ENCODE results near the gene GEMIN7. TPM values are rescaled to one million over a fixed set of nuclear protein-coding genes. Genes with fewer than 3 reads are reported as not detected.

GEMIN7 gene
- total RNA-seq, result 29.8 and 39.4 TPM in 2 replicates
- long read RNA-seq, transcript GEMIN7-201 (3 exons, 1,657 nt), result major isoform, 10 of 17 reads
- long read RNA-seq, partial matches to known transcripts, result 1 of 17 reads
- long read RNA-seq, other reads (novel, unspliced or antisense), result 0 of 17 reads

DNA sequence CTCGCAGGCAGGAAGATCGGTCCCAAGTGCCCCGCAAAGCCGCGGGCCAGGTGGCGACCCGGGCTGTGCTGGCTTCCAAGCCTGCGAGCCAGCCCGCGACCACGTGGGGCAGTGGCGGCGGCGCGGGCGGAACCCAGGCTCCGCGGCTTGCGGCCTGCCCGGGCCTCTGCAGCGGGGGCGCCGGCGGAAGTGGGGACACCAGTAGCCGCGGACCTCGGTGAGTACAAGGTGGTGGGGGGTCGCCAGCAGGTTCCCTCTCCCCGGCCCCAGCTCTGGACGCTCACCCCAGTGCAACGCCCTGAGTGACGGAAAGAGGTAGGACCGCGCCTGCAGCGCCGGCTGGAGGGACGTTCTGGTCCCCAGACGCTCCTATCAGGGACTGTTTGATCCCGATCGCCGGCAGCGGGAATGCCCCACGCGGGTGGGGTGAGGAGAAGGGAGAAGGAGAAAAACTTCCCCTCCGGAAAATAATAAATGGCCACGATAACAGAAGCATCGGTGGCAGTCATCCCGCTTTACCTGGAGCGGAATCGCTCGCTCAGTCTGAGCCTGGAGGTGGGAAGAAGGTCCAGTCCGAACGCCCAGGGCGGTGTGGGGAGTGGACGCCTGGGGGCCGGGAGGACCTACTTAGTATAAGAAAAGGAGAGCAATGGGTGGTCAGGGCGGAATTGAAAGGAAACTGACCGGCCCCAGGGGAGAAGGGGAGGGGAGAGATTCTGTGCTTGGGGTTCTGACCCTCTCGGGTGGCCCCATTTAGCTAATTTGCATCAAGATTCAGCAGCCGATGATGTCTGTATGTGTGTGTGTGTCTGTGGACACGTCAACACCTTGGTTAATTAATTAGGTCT is at the start of gene GEMIN7:
Gene GEMIN7, plus strand, starts transcription at position 198 of the 848 bp plus-strand sequence. CDS start 10,855 bp downstream, outside the sequence.
- TF ChIP-seq CTCF (IDR thresholded peaks at IDR 0.05; ENCODE audit: unreplicated experiment), result peak; percentile 42
- H3K27ac Mint-ChIP-seq, result peak within 1 kb of the TSS; percentile 95
- peaks cover 22% of the 10 kb centered on the region for H3K27me3 Mint-ChIP-seq
- H3K9me3 Mint-ChIP-seq (ENCODE audit: low read depth), result no peaks in the 10 kb centered on the region
- H3K4me3 Mint-ChIP-seq (ENCODE audit: low read depth), result peak within 1 kb of the TSS; percentile 93
- H3K36me3 Mint-ChIP-seq (ENCODE audit: insufficient read depth), result peaks cover 2% of the 10 kb centered on the region
- peak; percentile 79 for DNase-seq (ENCODE audit: low spot score, unreplicated experiment)
- peaks cover 22% of the 10 kb centered on the region for H3K4me1 Mint-ChIP-seq (ENCODE audit: low read depth)

- no peaks in the 10 kb centered on the region for H3K4me1 Mint-ChIP-seq (ENCODE audit: low read depth)
- H3K36me3 Mint-ChIP-seq (ENCODE audit: insufficient read depth), result peaks cover 8% of the 10 kb centered on the region
- no peak for TF ChIP-seq CTCF (IDR thresholded peaks at IDR 0.05; ENCODE audit: unreplicated experiment)
- no peaks in the 10 kb centered on the region for H3K9me3 Mint-ChIP-seq (ENCODE audit: low read depth)
- no peaks in the 10 kb centered on the region for H3K27me3 Mint-ChIP-seq
- H3K27ac Mint-ChIP-seq, result no peak overlapping the region
- DNase-seq (ENCODE audit: low spot score, unreplicated experiment), result no peak
- H3K4me3 Mint-ChIP-seq (ENCODE audit: low read depth), result no peak overlapping the region
These were observed 48.2 kb upstream of the GEMIN7 start for GRCh38 chr19:45030825-45031224.

DNA sequence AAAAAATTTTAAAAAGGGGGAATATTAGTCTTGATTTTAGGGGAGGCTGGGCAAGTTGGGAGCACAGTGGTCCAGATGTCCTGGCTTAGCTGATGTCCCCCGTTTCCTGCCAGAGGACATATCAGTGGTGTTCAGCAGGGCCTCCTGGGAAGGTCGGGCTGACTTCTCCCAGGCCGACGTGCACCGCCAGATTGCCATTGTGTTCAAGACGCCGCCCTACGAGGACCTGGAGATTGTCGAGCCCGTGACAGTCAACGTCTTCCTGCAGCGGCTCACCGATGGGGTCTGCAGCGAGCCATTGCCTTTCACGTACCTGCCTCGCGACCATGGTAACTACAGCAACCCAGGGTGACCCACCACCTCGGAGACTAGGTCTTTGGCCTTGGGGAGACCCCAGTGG is 46.6 kb upstream of the GEMIN7 start:
- Mint-ChIP-seq H3K36me3 (ENCODE audit: insufficient read depth) (peaks cover 8% of the 10 kb centered on the region), H3K27ac (no peak overlapping the region), H3K9me3 (ENCODE audit: low read depth) (no peaks in the 10 kb centered on the region), H3K4me3 (ENCODE audit: low read depth) (no peak overlapping the region), H3K4me1 (ENCODE audit: low read depth) (no peaks in the 10 kb centered on the region), H3K27me3 (no peaks in the 10 kb centered on the region)
- TF ChIP-seq CTCF (IDR thresholded peaks at IDR 0.05; ENCODE audit: unreplicated experiment), result no peak
- no peak for DNase-seq (ENCODE audit: low spot score, unreplicated experiment)

DNA sequence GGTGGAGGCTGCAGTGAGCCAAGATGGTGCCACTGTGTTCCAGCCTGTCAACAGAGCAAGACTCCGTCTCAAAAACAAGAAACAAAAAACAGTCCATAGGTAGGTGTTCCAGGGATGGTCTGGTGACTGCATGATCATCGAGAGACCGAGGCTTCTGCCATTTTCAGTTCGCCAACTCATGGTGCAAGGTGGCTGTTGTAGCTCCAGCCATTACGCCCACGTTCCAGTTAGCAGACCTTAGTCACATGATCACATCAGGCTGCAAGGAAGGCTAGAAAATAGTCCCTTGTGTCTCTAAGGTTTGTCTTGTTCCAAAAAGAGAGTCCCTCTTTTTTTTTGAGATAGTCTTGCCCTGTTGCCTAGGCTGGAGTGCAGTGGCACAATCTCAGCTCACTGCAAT is 43.3 kb upstream of the GEMIN7 start:
- H3K27me3 Mint-ChIP-seq, result no peaks in the 10 kb centered on the region
- TF ChIP-seq CTCF (IDR thresholded peaks at IDR 0.05; ENCODE audit: unreplicated experiment), result no peak
- H3K36me3 Mint-ChIP-seq (ENCODE audit: insufficient read depth), result peaks cover 10% of the 10 kb centered on the region
- no peak overlapping the region for H3K4me3 Mint-ChIP-seq (ENCODE audit: low read depth)
- DNase-seq (ENCODE audit: low spot score, unreplicated experiment), result no peak
- H3K27ac Mint-ChIP-seq, result no peak overlapping the region
- peaks cover 12% of the 10 kb centered on the region for H3K4me1 Mint-ChIP-seq (ENCODE audit: low read depth)
- no peaks in the 10 kb centered on the region for H3K9me3 Mint-ChIP-seq (ENCODE audit: low read depth)

DNA sequence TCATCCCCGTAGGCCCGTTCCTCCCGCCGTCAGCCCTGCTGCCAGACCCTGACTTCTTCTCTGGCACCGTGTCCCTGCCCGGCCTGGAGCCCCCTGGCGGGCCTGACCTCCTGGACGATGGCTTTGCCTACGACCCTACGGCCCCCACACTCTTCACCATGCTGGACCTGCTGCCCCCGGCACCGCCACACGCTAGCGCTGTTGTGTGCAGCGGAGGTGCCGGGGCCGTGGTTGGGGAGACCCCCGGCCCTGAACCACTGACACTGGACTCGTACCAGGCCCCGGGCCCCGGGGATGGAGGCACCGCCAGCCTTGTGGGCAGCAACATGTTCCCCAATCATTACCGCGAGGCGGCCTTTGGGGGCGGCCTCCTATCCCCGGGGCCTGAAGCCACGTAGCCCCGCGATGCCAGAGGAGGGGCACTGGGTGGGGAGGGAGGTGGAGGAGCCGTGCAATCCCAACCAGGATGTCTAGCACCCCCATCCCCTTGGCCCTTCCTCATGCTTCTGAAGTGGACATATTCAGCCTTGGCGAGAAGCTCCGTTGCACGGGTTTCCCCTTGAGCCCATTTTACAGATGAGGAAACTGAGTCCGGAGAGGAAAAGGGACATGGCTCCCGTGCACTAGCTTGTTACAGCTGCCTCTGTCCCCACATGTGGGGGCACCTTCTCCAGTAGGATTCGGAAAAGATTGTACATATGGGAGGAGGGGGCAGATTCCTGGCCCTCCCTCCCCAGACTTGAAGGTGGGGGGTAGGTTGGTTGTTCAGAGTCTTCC is 41.5 kb upstream of the GEMIN7 start:
- Mint-ChIP-seq H3K27ac (no peak overlapping the region), H3K36me3 (ENCODE audit: insufficient read depth) (peaks cover 15% of the 10 kb centered on the region), H3K4me1 (ENCODE audit: low read depth) (peaks cover 12% of the 10 kb centered on the region), H3K9me3 (ENCODE audit: low read depth) (no peaks in the 10 kb centered on the region), H3K4me3 (ENCODE audit: low read depth) (peak overlapping the region; percentile 38), H3K27me3 (no peaks in the 10 kb centered on the region)
- TF ChIP-seq CTCF (IDR thresholded peaks at IDR 0.05; ENCODE audit: unreplicated experiment), result no peak
- no peak for DNase-seq (ENCODE audit: low spot score, unreplicated experiment)
